GM12878 (cell line): Measurements from ENCODE around the gene LRRC41. TPM values are rescaled to one million over a fixed set of nuclear protein-coding genes. Genes with fewer than 3 reads are reported as not detected.

ENCODE experiments used
- ATAC-seq: fragments of 200-7000 bp; cut with Tn5 transposase; 3 replicates; pipeline ENCODE4 v1.9.1; 2020; ENCODE audit warnings: mild to moderate bottlenecking, moderate library complexity
- BruUV-seq: library from RNA; stranded (reverse); fragments of 400-500 nt; replicated peaks from 2 replicates; lab custom pipeline; 2021; lab: Mats Ljungman, UMichigan
- CTCF ChIA-PET: fragments of 300-600 bp; sonication (Branson Sonifier 250); formaldehyde crosslinking; extraction: SDS; loops from one replicate; lab custom pipeline; 2021; ENCODE audit warnings: inconsistent platforms; lab: Yijun Ruan, JAX
- POLR2A ChIA-PET: fragments of 350-600 bp; formaldehyde crosslinking; extraction: SDS; loops from one replicate; lab custom pipeline; 2021; ENCODE audit warnings: inconsistent platforms; lab: Charles Lee
- RAD21 ChIA-PET: fragments of 300-600 bp; sonication (Branson Sonifier 250); formaldehyde crosslinking; loops from one replicate; lab custom pipeline; 2023; ENCODE audit warnings: antibody characterized with exemption; ENCODE audit not compliant: unreplicated experiment; lab: Charles Lee
- SMC1A ChIA-PET: fragments of 300-600 bp; sonication (Branson Sonifier 250); formaldehyde crosslinking; loops from one replicate; lab custom pipeline; 2023; ENCODE audit not compliant: unreplicated experiment, uncharacterized antibody; lab: Charles Lee
- DNase-seq: peaks from one replicate; pipeline ENCODE4 v3.0.0-alpha.2; 2011; ENCODE audit warnings: low read depth, low spot score
- FAIRE-seq: peaks from 3 replicates; lab custom pipeline; 2011; peaks lifted over from hg19 to GRCh38; lab: Jason Lieb, UNC
- H2AFZ ChIP-seq: 2 replicates; pipeline ENCODE4 v1.6.0; 2011; ENCODE audit warnings: low read depth, low read length, control low read depth; ENCODE audit not compliant: control insufficient read depth
- H3K27ac ChIP-seq: 2 replicates; pipeline ENCODE4 v1.5.1; 2011; ENCODE audit warnings: control low read depth; ENCODE audit not compliant: control insufficient read depth, insufficient read depth
- H3K27me3 ChIP-seq, 2 experiments: replicated peaks in 1 of 2; 2 replicates each; pipeline versions ENCODE4 v1.6.0 to v1.6.1; 2011; ENCODE audit warnings: low read length in 1 of 2; ENCODE audit not compliant: control insufficient read depth in 2 of 2, insufficient read depth in 2 of 2
- H3K36me3 ChIP-seq, 2 experiments: 2 replicates each; pipeline ENCODE4 v1.5.1; 2011; ENCODE audit warnings: low read length in 1 of 2; ENCODE audit not compliant: control insufficient read depth in 2 of 2, insufficient read depth in 2 of 2
- H3K4me1 ChIP-seq: 2 replicates; pipeline ENCODE4 v1.6.1; 2011; ENCODE audit warnings: mild to moderate bottlenecking, low read length, moderate library complexity, mixed read lengths; ENCODE audit not compliant: control insufficient read depth, insufficient read depth
- H3K4me2 ChIP-seq: 2 replicates; pipeline ENCODE4 v1.6.0; 2011; ENCODE audit warnings: control low read depth; ENCODE audit not compliant: control insufficient read depth, insufficient read depth
- H3K4me3 ChIP-seq: fragments of 200-600 bp; sonication (generic); 2 replicates; pipeline ENCODE4 v1.5.1; 2016
- H3K79me2 ChIP-seq: 2 replicates; pipeline ENCODE4 v1.6.0; 2011; ENCODE audit warnings: low read length; ENCODE audit not compliant: control insufficient read depth, insufficient read depth
- H3K9ac ChIP-seq: 2 replicates; pipeline ENCODE4 v1.8.0; 2011; ENCODE audit warnings: low read length, control low read depth, mixed read lengths; ENCODE audit not compliant: control insufficient read depth, insufficient read depth
- H3K9me3 ChIP-seq: replicated peaks from 3 replicates; pipeline ENCODE4 v1.5.1; 2011; ENCODE audit warnings: mild to moderate bottlenecking, low read length; ENCODE audit not compliant: control insufficient read depth, insufficient read depth
- H4K20me1 ChIP-seq: 2 replicates; pipeline ENCODE4 v1.6.0; 2011; ENCODE audit not compliant: control insufficient read depth, insufficient read depth
- NFIC ChIP-seq: IDR thresholded peaks from 2 replicates; pipeline ENCODE4 v1.6.1; 2012; ENCODE audit warnings: low read depth, mild to moderate bottlenecking, inconsistent platforms, low read length, moderate library complexity
- NRF1 ChIP-seq: conservative IDR thresholded peaks from 2 replicates; pipeline ENCODE4 v1.6.1; 2011; ENCODE audit warnings: mild to moderate bottlenecking, low read depth, low read length, improper control_type of control experiment
- POLR2A ChIP-seq: IDR thresholded peaks from 2 replicates; pipeline ENCODE4 v1.6.1; 2011; ENCODE audit warnings: low read depth, mild to moderate bottlenecking, low read length
- POLR2AphosphoS2 ChIP-seq: IDR thresholded peaks from 2 replicates; pipeline ENCODE4 v1.6.1; 2011; ENCODE audit warnings: low read depth, mild to moderate bottlenecking, low read length, improper control_type of control experiment, moderate library complexity
- WGBS: methylation state at CpG from one replicate; pipeline ENCODE4 v1.1.6; 2016; ENCODE audit warnings: low lambda C conversion rate; ENCODE audit not compliant: insufficient replicate concordance, insufficient coverage; ENCODE audit errors: missing lambda C conversion rate; 5-methylcytosine and 5-hydroxymethylcytosine counted together
- in situ Hi-C: fragments of 300-500 bp; cut with MboI; formaldehyde crosslinking; loops from 9 replicates; pipeline ENCODE4 v1.14.3; 2018; ENCODE audit warnings: mixed read lengths
- intact Hi-C: fragments of 100-400 bp; cut with micrococcal nuclease; formaldehyde crosslinking; loops from one replicate; pipeline ENCODE4 v1.14.2; 2022; ENCODE audit not compliant: unreplicated experiment
- polyA plus RNA-seq, 11 experiments: library from polyadenylated mRNA; depleted of rRNA in 4 of 11; unstranded in 6 of 11; stranded (reverse) in 5 of 11; fragments of >200 nt; fragmentation: Nextera tagmentation in 4 of 11; fragmentation: Illumina TruSeq in 1 of 11; extraction: Ambion mirVana in 4 of 11; extraction: Trizol in 1 of 11; gene quantifications; 1 replicate in 1 of 11; 2 replicates in 10 of 11; pipeline versions ENCODE4 v1.2.1 to v1.2.3, GENCODE V29; 2011 to 2016; ENCODE audit warnings: inconsistent platforms in 2 of 11, missing spikeins in 2 of 11, low read depth in 1 of 11
- total RNA-seq, 4 experiments: library from RNA; depleted of rRNA in 3 of 4; stranded (reverse); fragments of >200 nt in 3 of 4; fragmentation: Illumina TruSeq in 1 of 4; extraction: Trizol in 1 of 4; gene quantifications; 2 replicates each; pipeline versions ENCODE4 v1.2.1 to v1.2.3, GENCODE V29; 2013 to 2021

Gene LRRC41
- total and polyA plus RNA-seq, 10 of the 15 experiments (the other 5 are each of a cell fraction or from before 2014, with no cell fraction given), result 12.0 to 79.9 (median 48.5) TPM

DNA sequence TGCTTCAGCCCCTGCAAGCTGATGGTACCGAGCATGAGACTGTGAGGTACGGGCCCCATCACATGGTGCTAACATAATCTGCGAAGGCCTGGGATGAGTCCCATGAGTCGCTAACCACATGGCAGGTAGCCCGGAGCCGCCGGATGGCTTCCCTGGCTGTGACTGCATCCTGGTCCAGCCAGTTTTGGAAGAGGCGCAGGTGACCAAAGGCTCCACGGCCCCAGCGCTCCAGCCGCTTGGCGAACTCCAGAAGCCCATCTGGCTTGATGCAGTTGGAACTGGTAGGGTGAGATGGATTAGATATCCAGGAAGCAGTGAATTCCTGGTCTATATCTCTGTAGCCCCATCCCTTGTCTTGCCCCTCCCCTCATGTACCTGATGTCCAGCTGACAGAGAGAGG, 24.6 kb downstream of the LRRC41 start:
- Histone ChIP-seq H3K27ac (no peak overlapping the region), H3K9me3 (no peaks in the 10 kb centered on the region), H3K79me2 (no peaks in the 10 kb centered on the region), H2AFZ (no peak overlapping the region), H3K4me1 (no peaks in the 10 kb centered on the region), H3K4me2 (no peak overlapping the region), H3K36me3 (peaks cover 33 to 53% of the 10 kb centered on the region in 2 experiments), H3K4me3 (no peak overlapping the region), H4K20me1 (no peaks in the 10 kb centered on the region), H3K9ac (no peak overlapping the region), H3K27me3 (no peaks in the 10 kb centered on the region)
- DNase-seq (no peak), ATAC-seq (no peak), FAIRE-seq (no peak)
- TF ChIP-seq NRF1 (no peak), POLR2A (peak; percentile 65), POLR2AphosphoS2 (0 out of 2 replicates have a peak, but pooled peaks have one; percentile 50)
- ChIA-PET RAD21 (no interaction called here), CTCF (no interaction called here), SMC1A (no interaction called here), POLR2A (no interaction called here)
- intact Hi-C loops (no loop called here), in situ Hi-C loops (no loop called here)
- WGBS, result 96% methylated on average over 12 of the region's 12 CpGs
- no TSS peak for BruUV-seq

GRCh38 chr1:46277658-46278373, 25.6 kb downstream of the LRRC41 start:
- no peaks in the 10 kb centered on the region for H4K20me1 ChIP-seq
- RAD21 ChIA-PET, result interaction anchor here (1.1 kb wide), 1 partner anchor 68 kb away, joined by 3 read pairs; no protein-coding TSS in a partner anchor
- FAIRE-seq, result no peak
- H3K36me3 ChIP-seq, result peaks cover 38 to 61% of the 10 kb centered on the region in 2 experiments
- no peaks in the 10 kb centered on the region for H3K9me3 ChIP-seq
- POLR2A ChIA-PET, result interaction anchor here (1.0 to 1.3 kb wide), 2 partner anchors 10 to 26 kb away, joined by 3 to 4 read pairs; partner anchors contain the start of genes LRRC41 and UQCRH
- no peak for TF ChIP-seq NFIC
- no peak for DNase-seq
- ATAC-seq, result no peak
- H2AFZ ChIP-seq, result no peak overlapping the region
- 89% methylated on average over 14 of the region's 14 CpGs for WGBS
- no peak overlapping the region for H3K4me2 ChIP-seq
- H3K27ac ChIP-seq, result no peak overlapping the region
- in situ Hi-C loops, result no loop called here
- H3K27me3 ChIP-seq, result no peaks in the 10 kb centered on the region
- H3K4me3 ChIP-seq, result no peak overlapping the region
- no peak overlapping the region for H3K9ac ChIP-seq
- no TSS peak for BruUV-seq
- CTCF ChIA-PET, result interaction anchor here (0.9 to 1.5 kb wide), 2 partner anchors 19 to 33 kb away, joined by 4 read pairs; no protein-coding TSS in a partner anchor
- SMC1A ChIA-PET, result interaction anchor here (1.2 kb wide), 1 partner anchor 69 kb away, joined by 4 read pairs; no protein-coding TSS in a partner anchor
- intact Hi-C loops, result no loop called here
- H3K4me1 ChIP-seq, result no peaks in the 10 kb centered on the region
- no peaks in the 10 kb centered on the region for H3K79me2 ChIP-seq
